COLO668 (cell line): ENCODE data around the gene RRP9.
A peak's percentile ranks its signal among the peaks of the same experiment; 100 is the strongest.

Experiments used
- DNase-seq: peaks from one replicate; lab custom pipeline; 2025; ENCODE audit not compliant: unreplicated experiment; lab: John Stamatoyannopoulos, UW

Gene RRP9

GRCh38 chr3:51955893-51956770 is 14.4 kb upstream of the RRP9 start:
- no peak for DNase-seq

GRCh38 chr3:51955175-51955892 is 13.6 kb upstream of the RRP9 start, which contains the start of gene GPR62:
GPR62 (plus strand) TSS chr3:51955381; CDS start chr3:51955653, 272 bp downstream.
- no peak for DNase-seq

GRCh38 chr3:51954713-51955112 is 13.0 kb upstream of the RRP9 start:
- DNase-seq, result no peak

- no peak for DNase-seq
Observed at GRCh38 chr3:51954105-51954504, 12.4 kb upstream of the RRP9 start.

- peak; percentile 8 for DNase-seq
Observed at GRCh38 chr3:51953445-51953844, 11.7 kb upstream of the RRP9 start.

- DNase-seq, result no peak
Observed at GRCh38 chr3:51950899-51951298, 9.2 kb upstream of the RRP9 start.

- DNase-seq, result no peak
Observed at GRCh38 chr3:51949121-51949520, 7.4 kb upstream of the RRP9 start.

GRCh38 chr3:51948016-51948580 is 6.4 kb upstream of the RRP9 start:
- no peak for DNase-seq

GRCh38 chr3:51947215-51947900 is 5.7 kb upstream of the RRP9 start:
- no peak for DNase-seq

GRCh38 chr3:51946796-51947195 is 5.1 kb upstream of the RRP9 start:
- DNase-seq, result no peak

- no peak for DNase-seq
Observed at GRCh38 chr3:51945926-51946705, 4.4 kb upstream of the RRP9 start.

- no peak for DNase-seq
Observed at GRCh38 chr3:51945031-51945840, 3.5 kb upstream of the RRP9 start.

GRCh38 chr3:51944451-51945021 is 2.8 kb upstream of the RRP9 start:
- no peak for DNase-seq

GRCh38 chr3:51943451-51944391 is 2.0 kb upstream of the RRP9 start:
- no peak for DNase-seq

GRCh38 chr3:51942603-51943450 is 1.1 kb upstream of the RRP9 start:
- peak; percentile 29 for DNase-seq

- no peak for DNase-seq
Observed at GRCh38 chr3:51941463-51941797, 274 bp downstream of the RRP9 start.

GRCh38 chr3:51940648-51941462 is 849 bp downstream of the RRP9 start:
- no peak for DNase-seq
